ACC112 (cell line): ENCODE data around the gene ARMS2.
A peak's percentile ranks its signal among the peaks of the same experiment; 100 is the strongest.

Experiments used
- H2AFZ ChIP-seq: fragments of 200-600 bp; sonication (generic); one replicate; pipeline ENCODE4 v1.6.0; 2017; ENCODE audit warnings: antibody characterized with exemption, low read length; ENCODE audit not compliant: unreplicated experiment
- H3K27ac ChIP-seq: fragments of 200-600 bp; sonication (generic); 2 replicates; pipeline ENCODE4 v1.5.1; 2014; ENCODE audit warnings: low read depth, mild to moderate bottlenecking, antibody characterized with exemption, low read length, moderate library complexity
- H3K27me3 ChIP-seq: fragments of 200-600 bp; sonication (generic); 2 replicates; pipeline ENCODE4 v1.6.1; 2014; ENCODE audit warnings: mild to moderate bottlenecking, antibody characterized with exemption, low read length, moderate library complexity, mixed read lengths; ENCODE audit not compliant: insufficient read depth
- H3K36me3 ChIP-seq: fragments of 200-600 bp; sonication (generic); 2 replicates; pipeline ENCODE4 v1.6.1; 2016; ENCODE audit warnings: mild to moderate bottlenecking, antibody characterized with exemption, low read length, moderate library complexity, mixed read lengths; ENCODE audit not compliant: insufficient read depth
- H3K4me1 ChIP-seq: fragments of 200-600 bp; sonication (generic); one replicate; pipeline ENCODE4 v1.6.1; 2016; ENCODE audit warnings: low read length, mixed read lengths; ENCODE audit not compliant: insufficient read depth, unreplicated experiment, control insufficient read depth
- H3K4me3 ChIP-seq: fragments of 200-600 bp; sonication (generic); 2 replicates; pipeline ENCODE4 v1.5.1; 2014; ENCODE audit warnings: mild to moderate bottlenecking, low read depth, low read length
- H3K79me2 ChIP-seq: fragments of 200-600 bp; sonication (generic); one replicate; pipeline ENCODE4 v1.6.0; 2016; ENCODE audit warnings: low read length; ENCODE audit not compliant: control insufficient read depth, unreplicated experiment, insufficient read depth

The ARMS2 gene

GRCh38 chr10:122484276-122485060 is 30.0 kb downstream of the ARMS2 start:
- no peak overlapping the region for H3K4me3 ChIP-seq
- H2AFZ ChIP-seq: no peak overlapping the region
- no peaks in the 10 kb centered on the region for H3K27me3 ChIP-seq
- no peak overlapping the region for H3K27ac ChIP-seq
- peaks cover 17% of the 10 kb centered on the region for H3K4me1 ChIP-seq
- H3K36me3 ChIP-seq: peaks cover 33% of the 10 kb centered on the region
- peaks cover 56% of the 10 kb centered on the region for H3K79me2 ChIP-seq

GRCh38 chr10:122485670-122486069 is 31.2 kb downstream of the ARMS2 start:
- no peak overlapping the region for H3K4me3 ChIP-seq
- H2AFZ ChIP-seq: no peak overlapping the region
- peaks cover 47% of the 10 kb centered on the region for H3K79me2 ChIP-seq
- H3K27me3 ChIP-seq: no peaks in the 10 kb centered on the region
- no peak overlapping the region; the same call in 1 of the 2 replicates for H3K27ac ChIP-seq
- peaks cover 29% of the 10 kb centered on the region for H3K4me1 ChIP-seq
- peaks cover 35% of the 10 kb centered on the region for H3K36me3 ChIP-seq

DNA sequence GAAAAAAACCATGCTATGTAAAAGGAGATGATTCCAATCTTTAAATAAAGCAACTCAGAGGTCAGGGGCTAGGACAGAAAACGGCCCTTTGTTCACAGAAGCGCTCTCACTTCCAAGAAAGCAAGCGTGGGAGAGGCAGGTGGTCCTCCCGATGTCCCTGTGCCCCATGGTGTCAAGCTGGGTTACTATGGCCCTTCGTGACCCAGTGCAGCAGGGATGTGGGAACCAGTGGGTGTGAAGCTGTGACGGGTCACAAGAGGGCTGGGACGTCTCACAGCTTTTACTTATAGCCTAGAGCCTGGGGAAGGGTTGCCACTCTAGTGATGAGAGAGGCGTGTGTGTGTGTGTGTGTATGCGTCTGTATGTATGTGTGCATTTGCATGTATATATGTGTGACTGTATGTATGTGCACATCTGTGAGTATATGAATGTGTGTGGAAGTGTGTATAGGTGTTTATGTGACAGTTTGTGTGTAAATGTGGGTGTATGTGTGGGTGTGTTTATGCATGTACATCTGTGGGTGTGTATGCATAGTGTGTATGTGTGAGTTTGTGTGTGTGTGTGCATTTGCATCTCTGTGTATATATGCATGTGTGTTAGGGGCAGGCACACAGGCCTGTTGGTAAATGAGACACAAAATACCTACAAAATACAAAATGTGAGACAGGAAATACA is 32.1 kb downstream of the ARMS2 start:
- no peak overlapping the region for H3K4me3 ChIP-seq
- H3K4me1 ChIP-seq: peaks cover 37% of the 10 kb centered on the region
- peaks cover 29% of the 10 kb centered on the region for H3K36me3 ChIP-seq
- peaks cover 47% of the 10 kb centered on the region for H3K79me2 ChIP-seq
- no peaks in the 10 kb centered on the region for H3K27me3 ChIP-seq
- H2AFZ ChIP-seq: no peak overlapping the region
- H3K27ac ChIP-seq: no peak overlapping the region

DNA sequence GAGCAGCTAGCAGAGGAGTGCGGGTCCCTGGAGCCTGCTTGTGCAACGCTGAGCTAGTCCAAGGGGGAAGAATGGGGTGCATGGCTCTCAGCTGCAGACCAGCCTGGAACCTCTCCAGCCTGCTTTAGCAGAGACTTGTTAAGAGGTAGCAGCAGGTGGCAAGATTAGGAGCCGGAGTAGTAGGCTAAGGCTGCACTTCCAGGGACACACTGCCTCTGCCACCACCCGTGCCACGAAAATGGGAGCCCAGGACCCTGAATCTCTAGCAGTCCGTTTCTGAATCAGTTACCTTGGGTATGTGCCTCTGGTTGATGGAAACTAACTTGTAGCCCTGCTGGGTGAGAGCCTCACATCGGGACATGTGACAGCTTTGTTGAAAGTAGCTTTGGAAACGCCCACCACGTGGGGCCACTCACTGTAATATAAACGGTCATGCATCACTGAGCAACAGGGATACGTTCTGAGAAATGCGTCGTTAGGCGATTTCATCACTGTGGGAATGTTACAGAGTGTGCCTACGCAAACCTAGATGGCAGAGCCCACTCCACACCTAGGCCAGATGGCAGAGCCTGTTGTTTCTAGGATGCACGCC is 32.8 kb downstream of the ARMS2 start:
- H3K4me3 ChIP-seq: no peak overlapping the region
- H3K79me2 ChIP-seq: peaks cover 42% of the 10 kb centered on the region
- no peak overlapping the region for H3K27ac ChIP-seq
- no peak overlapping the region for H2AFZ ChIP-seq
- peaks cover 25% of the 10 kb centered on the region for H3K36me3 ChIP-seq
- no peaks in the 10 kb centered on the region for H3K27me3 ChIP-seq
- H3K4me1 ChIP-seq: peaks cover 45% of the 10 kb centered on the region

DNA sequence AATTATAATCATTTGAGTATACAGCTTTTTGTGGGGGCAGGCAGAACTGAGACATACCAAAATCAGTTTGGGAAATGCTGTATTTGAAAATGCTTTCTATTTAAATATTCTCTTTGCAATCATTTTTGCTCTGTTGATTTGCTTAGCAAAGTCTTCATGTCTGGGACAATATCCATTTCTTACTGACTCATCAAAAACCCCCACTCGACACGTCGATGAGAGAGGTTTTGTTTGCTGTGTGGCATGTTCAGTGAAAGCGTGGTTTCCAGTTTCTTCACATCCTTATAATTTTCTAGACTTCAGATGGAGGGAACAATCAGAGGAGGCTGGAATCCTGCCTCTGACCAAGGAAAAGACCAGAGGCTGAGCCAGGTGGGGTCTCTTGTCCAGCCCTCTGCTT is 35.8 kb downstream of the ARMS2 start:
- peak overlapping the region; percentile 32; the same call in 1 of the 2 replicates for H3K4me3 ChIP-seq
- H2AFZ ChIP-seq: no peak overlapping the region
- H3K4me1 ChIP-seq: peaks cover 69% of the 10 kb centered on the region
- peaks cover 24% of the 10 kb centered on the region for H3K36me3 ChIP-seq
- H3K27me3 ChIP-seq: no peaks in the 10 kb centered on the region
- peaks cover 48% of the 10 kb centered on the region for H3K79me2 ChIP-seq
- H3K27ac ChIP-seq: peak overlapping the region; percentile 97

DNA sequence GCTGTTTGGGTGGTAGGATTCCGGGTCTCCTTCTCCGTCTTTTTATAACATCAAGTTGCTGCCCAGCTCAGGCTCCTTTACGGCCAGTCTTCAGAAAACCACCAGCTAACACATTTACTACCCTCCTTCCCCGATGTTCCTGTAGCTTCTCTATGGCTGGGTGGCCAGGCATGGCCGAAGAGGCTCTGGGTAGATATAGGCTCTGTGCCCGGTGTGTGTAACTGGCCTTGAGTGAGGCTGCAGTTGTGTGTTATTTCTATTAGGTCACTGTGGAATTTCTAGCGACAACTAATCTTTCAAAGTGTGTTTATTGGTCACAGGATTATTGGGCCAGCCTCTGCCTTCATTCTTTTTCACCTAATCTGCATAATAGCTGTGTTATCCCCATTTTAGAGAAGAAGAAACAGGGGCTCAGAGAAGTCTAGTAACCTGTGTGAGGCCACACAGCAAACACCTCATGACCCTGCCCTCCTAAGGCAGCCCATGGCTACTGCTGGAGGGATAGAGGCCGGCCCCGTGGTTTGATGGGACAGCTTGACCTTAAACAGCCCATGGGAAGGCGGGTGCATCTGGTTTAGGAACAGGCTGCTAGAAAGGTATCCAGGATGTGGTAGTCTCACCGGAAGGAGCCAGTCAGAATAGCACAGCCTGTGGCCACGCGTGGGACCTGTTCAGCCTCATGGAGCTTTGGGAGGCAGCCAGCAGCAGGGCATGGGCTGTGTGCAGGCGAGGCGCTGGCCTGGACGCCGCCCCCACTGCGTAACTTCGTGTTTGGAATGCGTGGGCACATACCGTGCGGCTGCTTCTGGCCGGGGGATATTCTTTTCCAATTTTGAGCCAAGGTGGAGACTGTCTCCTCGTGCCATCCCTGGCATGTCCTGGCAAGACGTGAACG is 36.6 kb downstream of the ARMS2 start:
- Histone ChIP-seq H3K4me3 (peak overlapping the region; percentile 36), H3K4me1 (peaks cover 73% of the 10 kb centered on the region), H3K36me3 (peaks cover 17% of the 10 kb centered on the region), H3K27me3 (no peaks in the 10 kb centered on the region), H3K79me2 (peaks cover 41% of the 10 kb centered on the region), H2AFZ (no peak overlapping the region), H3K27ac (peak overlapping the region; percentile 97)

DNA sequence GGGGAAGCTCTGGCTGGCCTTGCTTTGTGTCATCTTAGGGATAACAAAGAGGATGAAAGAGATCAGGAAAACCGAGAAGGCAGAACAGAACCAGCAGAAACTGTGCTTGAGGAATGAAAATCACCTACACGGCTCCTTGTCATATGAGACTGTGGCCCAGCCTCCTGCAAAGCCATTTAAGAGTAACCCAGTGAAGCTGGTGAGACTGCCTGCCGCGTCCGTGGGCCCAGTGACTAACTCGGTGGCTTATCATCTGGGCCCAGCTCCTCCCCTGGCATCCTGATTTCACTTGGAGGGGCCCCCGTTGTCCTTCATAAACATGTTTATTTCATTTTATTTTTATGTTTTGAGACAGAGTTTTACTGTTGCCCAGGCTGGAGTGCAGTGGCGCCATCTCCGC is 37.6 kb downstream of the ARMS2 start:
- Histone ChIP-seq H3K4me3 (peak overlapping the region; percentile 36; the same call in 1 of the 2 replicates), H3K4me1 (peaks cover 80% of the 10 kb centered on the region), H3K79me2 (peaks cover 43% of the 10 kb centered on the region), H3K36me3 (peaks cover 18% of the 10 kb centered on the region), H3K27ac (peak overlapping the region; percentile 97), H2AFZ (peak overlapping the region; percentile 30), H3K27me3 (no peaks in the 10 kb centered on the region)

- Histone ChIP-seq H3K4me1 (peaks cover 76% of the 10 kb centered on the region), H2AFZ (no peak overlapping the region), H3K27me3 (no peaks in the 10 kb centered on the region), H3K27ac (peak overlapping the region; percentile 97), H3K36me3 (peaks cover 15% of the 10 kb centered on the region), H3K4me3 (peak overlapping the region; percentile 68), H3K79me2 (peaks cover 38% of the 10 kb centered on the region)
Measured at GRCh38 chr10:122492999-122493481, 38.6 kb downstream of the ARMS2 start.

DNA sequence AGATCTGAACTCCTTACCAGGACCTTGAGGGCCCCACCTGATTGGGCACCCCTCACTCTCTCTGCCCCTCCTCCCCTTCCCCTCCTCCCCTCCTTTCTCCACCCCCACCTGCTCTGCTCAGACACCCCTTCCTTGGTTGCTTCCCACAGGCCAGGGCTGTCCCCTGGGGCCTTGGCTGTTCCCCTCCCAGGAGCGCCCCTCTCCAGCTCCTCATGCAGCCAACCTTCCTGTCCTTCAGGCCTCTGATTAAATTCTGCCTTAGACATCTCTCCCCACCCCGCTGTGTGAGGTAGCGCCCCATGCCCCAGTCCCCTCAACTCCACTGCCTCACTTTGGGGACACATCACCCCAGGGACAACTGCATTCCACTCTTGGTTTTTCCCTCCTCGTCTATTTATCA is 39.3 kb downstream of the ARMS2 start:
- Histone ChIP-seq H3K27ac (peak overlapping the region; percentile 97), H3K4me3 (peak overlapping the region; percentile 68), H3K27me3 (no peaks in the 10 kb centered on the region), H2AFZ (no peak overlapping the region), H3K36me3 (peaks cover 13% of the 10 kb centered on the region), H3K4me1 (peaks cover 79% of the 10 kb centered on the region), H3K79me2 (peaks cover 38% of the 10 kb centered on the region)
